Measurements from ENCODE around the gene ABCC9.

Gene ABCC9

DNA sequence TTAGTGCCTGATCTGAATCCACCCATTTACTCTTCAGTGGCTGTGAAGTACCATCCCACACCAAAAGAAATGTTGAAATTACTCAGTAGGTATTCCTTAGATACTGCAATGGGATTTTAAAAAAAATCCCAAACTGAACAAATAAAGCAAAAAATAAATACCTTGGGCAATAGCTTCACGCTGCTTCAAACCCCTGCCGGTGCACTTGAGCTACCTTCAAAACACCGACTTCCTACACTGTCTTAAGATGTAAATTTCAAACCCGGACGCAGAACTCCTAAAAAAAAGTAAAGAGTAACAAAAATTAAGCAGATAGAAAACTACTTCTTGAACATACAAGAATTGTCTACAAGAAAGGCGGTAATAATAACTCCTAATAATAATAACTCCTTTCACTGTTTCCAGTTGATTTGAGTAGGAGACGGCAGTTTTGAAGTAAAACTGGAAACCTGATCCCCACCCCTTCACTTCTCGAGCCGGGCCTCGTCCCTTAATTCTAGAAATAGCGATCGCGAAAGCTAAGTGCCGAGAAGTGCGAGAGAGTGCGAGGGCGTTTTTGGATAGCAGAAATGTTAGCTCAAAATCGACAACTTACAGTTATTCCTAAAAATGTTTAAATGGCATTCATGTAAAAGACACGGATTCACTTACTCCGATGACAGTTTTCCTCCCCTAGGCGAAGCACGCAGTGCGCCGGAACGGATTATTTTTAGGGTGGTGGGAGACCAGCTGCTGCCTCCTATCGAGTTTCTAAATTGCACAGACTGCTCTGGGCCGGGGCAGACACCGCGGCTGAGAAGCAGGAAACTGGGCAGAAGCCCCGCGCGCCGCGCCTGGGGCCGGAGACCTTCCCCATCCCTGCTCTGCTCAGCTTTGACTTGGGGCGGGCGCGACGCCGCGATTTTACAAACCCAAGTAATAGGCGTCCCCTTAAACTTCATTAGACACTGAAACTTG is at the start of gene ABCC9:
ABCC9 (minus strand) TSS at position 878 of the 957 bp plus-strand sequence. CDS start 4,752 bp downstream, outside the sequence.
- no peak for DNase-seq (ENCODE audit: low spot score)

DNA sequence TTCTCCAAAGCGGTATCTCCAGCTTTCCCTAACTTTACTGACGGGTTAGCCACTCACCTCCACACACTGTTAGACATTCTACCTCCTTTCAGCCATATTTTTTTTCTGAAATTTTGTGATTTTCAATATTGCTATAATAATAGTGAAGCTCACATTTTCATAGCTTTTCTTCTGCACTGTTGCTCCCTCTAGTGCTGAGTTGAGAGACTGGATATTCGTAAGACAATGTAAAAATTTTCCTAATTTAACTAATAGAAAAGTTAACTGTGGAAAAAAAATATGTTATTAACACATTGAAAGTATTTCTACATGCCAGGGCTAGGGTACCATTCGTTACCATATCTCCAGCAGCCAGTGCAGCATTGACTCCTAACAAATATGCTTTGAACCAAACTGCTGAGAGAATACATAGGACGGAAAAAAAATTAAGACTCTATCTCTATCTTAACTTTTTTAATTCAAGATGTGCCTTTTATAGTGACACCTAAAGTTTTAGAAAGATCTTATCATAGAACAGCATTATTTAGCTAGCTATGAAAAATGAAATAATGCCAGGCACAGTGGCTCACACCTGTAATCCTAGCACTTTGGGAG is 48.7 kb upstream of the ABCC9 start:
- DNase-seq (ENCODE audit: low spot score) = peak; percentile 15

DNA sequence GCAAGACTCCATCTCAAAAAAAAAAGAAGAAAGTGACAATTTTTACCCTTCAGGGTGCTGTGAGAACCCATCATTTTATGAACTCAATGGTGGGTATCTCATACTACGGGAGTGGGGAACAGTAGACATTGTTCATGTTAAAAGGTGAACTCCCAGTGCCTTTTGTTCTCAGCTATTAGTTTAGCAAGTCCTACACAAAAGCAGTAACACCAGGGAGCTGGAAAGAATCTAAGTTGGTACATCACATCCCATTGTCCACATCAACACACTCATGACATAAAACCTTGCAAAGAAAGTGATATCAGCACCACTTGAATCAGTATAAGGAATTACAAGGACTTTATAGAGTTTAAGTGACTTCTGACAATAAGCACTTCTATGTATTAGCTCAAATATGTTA is 47.4 kb upstream of the ABCC9 start:
- no peak for DNase-seq (ENCODE audit: low spot score)

GRCh38 chr12:21987755-21988154 is 46.5 kb upstream of the ABCC9 start:
- DNase-seq (ENCODE audit: low spot score) = no peak

GRCh38 chr12:21985155-21985554 is 43.9 kb upstream of the ABCC9 start:
- DNase-seq (ENCODE audit: low spot score) = no peak

DNA sequence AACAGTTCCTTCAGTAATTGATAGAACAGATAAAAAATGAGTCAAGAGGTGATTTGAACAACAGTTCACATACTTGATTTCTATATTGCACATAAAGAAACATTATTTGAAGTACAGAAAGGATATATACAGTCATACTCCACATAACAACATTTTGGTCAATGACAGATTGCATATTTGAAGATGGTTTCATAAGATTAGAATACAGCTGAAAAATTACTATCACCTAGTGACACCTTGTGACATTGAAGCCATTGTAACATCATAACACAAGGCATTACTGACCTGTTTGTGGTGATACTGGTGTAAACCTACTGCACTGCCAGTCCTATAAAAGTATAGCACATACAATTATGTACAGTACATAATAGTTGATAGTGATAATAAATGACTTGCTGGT is 43.1 kb upstream of the ABCC9 start:
- no peak for DNase-seq (ENCODE audit: low spot score)

- no peak for DNase-seq (ENCODE audit: low spot score)
Measured at GRCh38 chr12:21983095-21983494, 41.9 kb upstream of the ABCC9 start.

DNA sequence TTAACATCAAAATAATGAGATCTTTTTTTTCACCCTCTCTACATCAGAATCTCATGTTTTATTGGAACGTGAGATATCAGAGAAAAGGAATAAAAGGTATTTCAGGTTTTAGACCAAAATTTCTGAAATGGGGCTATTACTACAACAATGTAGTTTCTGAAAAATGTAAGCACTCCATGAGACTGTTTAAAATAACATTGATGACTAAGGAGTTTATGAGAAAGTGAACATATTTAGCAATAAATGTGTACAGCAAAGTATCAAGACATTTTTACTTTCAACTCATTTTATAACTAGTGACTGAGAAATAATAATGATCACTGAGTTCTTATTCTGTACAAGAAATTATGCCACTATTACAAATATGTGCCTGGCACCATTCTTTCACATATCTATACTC is 39.3 kb upstream of the ABCC9 start:
- no peak for DNase-seq (ENCODE audit: low spot score)

DNA sequence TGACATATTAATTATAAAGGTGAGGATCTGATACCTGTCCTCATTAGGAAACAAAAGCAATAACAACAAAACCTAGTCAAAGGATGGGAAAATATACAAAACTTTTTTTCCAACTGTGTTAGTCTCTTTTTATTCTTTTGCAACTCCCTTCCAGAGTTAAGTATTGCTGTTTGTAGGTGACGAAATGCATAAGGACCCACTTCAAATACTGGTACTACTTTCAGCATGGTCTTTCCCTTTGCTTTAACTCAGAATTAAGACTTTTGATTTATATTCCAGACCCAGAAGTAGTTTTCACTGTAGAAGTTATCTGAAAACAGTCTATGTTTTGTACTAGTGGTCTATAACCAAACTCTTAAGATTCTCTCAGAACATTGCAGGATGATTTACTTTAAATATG is 34.1 kb upstream of the ABCC9 start:
- no peak for DNase-seq (ENCODE audit: low spot score)

- no peak for DNase-seq (ENCODE audit: low spot score)
Measured at GRCh38 chr12:21973221-21973620, 32.0 kb upstream of the ABCC9 start.

- DNase-seq (ENCODE audit: low spot score) = no peak
Measured at GRCh38 chr12:21972055-21972454, 30.8 kb upstream of the ABCC9 start.

DNA sequence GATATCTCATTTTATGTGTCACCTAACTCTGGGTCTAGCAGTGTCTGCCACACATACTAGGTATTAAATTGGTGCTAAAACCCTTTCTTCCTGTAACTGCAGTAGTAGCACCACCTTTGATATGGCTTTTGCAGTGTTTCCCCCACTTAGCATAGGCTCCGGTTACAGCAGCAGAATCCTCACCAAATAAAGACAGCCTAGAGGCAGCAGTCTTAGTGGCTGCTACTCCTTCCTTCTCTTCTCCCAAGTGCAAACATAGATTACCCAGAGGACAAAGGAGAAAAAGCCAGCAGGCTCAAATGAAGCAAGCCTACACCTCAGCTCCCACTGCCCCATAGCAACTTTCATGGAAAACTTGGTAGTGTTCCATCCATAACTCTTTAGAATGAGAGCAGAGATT is 30.1 kb upstream of the ABCC9 start:
- DNase-seq (ENCODE audit: low spot score) = no peak

- no peak for DNase-seq (ENCODE audit: low spot score)
Measured at GRCh38 chr12:21962821-21963220, 21.6 kb upstream of the ABCC9 start.

- DNase-seq (ENCODE audit: low spot score) = no peak
Measured at GRCh38 chr12:21962236-21962635, 21.0 kb upstream of the ABCC9 start.

GRCh38 chr12:21950649-21951048 is 9.4 kb upstream of the ABCC9 start:
- no peak for DNase-seq (ENCODE audit: low spot score)

DNA sequence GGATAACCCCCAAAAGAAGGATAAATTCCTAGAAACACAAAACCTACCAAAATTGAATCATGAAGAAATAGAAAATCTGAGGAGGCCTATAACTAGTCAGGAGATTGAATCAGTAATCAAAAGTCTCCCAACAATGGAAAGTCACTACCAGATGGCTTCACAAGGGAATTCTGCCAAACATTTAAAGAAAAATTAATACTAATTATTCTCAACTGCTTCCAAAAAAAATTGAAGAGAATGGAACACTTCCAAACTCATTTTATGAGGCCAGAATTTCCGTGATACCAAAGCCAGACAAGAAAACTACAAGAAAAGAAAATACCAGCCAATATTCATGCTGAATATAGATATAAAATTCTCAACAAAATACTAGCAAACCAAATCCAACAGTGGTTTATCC is 7.8 kb upstream of the ABCC9 start:
- no peak for DNase-seq (ENCODE audit: low spot score)

- DNase-seq (ENCODE audit: low spot score) = no peak
Measured at GRCh38 chr12:21946983-21947382, 5.8 kb upstream of the ABCC9 start.

DNA sequence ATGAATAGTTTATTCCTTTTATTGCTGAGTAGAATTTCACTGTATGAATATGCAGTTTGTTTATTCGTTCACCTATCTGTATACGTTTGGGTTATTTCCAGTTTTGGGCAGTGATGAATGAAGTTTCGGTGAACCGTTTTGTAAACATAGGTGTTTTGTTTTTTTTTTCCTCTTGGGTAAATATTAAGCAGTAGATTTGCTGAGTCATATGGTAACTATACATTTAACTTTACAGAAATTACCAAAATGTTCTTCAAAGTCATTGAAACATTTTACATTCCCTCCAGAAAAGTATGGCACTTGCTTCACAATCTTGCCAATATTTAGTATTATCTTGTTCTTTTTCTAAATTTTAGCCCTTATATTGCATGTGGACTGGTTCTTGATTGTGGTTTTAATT is 3.8 kb upstream of the ABCC9 start:
- no peak for DNase-seq (ENCODE audit: low spot score)

GRCh38 chr12:21942377-21942703 is 1.1 kb upstream of the ABCC9 start:
- no peak for DNase-seq (ENCODE audit: low spot score)

DNA sequence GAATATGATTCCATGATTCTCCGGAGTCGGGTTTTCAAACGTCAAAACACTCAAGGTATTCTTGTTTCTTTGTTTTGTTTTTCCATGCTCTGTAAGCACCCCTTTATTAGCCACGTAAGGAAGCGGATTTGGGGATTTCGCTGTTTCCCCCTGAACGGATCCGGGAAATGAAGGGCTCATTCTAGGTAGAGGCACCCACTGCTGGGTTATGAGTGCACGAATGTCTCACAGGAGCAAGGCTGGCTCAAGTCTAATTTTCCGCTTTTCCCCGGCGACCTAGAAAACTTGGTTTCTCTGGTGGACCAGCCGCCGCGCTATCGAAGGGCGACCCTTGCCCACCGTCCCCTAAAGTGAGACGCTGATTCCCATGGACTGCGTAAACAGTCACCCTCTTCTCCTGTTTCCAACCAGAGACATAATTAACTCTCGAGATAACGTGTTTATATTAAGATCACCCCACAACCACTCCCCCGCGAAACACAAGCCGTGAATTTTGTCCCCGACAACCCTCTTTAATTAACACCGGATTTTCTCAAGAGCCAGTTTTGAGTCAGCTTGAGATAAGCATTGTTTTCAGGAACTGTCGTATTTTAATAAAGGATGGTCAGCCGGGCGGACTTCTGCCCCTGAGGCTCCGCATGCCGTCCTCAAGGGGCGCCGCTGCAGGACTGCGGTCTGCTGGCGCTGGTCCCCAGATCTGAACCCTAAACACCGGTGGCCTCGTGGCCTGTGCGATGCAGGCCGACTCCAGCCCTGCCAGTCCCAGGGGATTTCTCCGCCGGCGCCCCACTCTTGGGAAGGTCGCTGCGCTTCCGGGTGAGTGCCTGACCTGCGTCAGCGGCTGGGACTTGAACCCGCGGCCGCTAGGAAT is 515 bp upstream of the ABCC9 start:
- DNase-seq (ENCODE audit: low spot score) = peak; percentile 6

DNA sequence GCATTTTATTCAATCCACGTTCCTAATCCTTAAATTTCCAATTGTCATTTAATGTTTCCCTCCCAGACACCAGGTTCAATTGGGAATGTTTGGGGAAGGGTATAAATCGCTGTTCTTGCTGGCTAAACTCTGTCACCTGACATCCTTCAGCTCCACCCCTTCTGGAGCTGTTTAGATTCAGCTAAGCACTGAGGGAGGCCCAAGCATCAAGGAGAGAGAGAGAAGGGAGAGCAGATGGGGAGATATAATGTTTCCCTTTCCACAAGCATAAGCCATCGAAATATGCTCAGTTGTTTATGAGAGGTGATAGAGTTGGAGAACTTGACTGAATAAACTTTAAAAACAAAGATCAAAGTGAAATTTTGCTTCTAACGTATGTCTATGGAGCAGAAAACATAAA is 1.8 kb downstream of the ABCC9 start:
- DNase-seq (ENCODE audit: low spot score) = no peak

DNA sequence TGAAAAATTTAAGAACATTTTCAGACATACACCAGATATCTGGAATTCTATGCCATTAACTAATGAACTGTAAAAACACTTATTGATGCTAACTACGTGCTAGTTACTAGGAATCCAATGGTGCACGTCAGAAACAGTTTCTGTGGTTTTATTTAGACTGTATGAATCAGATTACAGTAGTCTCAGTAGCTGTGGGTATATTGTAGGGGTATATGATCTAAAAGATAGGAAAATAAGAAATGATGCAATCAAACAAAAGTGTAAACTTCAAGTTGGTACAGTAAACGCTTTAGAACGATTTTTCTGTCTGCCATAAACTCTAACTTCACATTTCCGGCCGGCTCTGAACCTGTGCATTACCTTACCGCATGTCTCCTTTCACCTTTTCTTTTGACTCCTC is 2.3 kb downstream of the ABCC9 start:
- DNase-seq (ENCODE audit: low spot score) = no peak

- no peak for DNase-seq (ENCODE audit: low spot score)
Measured at GRCh38 chr12:21934173-21934572, 7.1 kb downstream of the ABCC9 start.
